OCI-LY3 (cell line): ENCODE data around the gene THAP5.

Experiments
- CTCF ChIP-seq: fragments of 200-600, 300-600 bp; sonication (generic); IDR thresholded peaks from 2 replicates; pipeline ENCODE4 v1.5.1; 2014; ENCODE audit warnings: antibody characterized with exemption, low read length, low read depth
- EZH2phosphoT487 ChIP-seq: fragments of 200-600 bp; shearing (Covaris generic); IDR thresholded peaks from 2 replicates; pipeline ENCODE4 v1.6.1; 2018; ENCODE audit warnings: antibody characterized with exemption, mixed run types, low read depth

GRCh38 chr7:108589874-108590273 lies 20.4 kb upstream of the THAP5 start:
- TF ChIP-seq EZH2phosphoT487 (no peak), CTCF (no peak)
